Heart left ventricle (tissue), 16 donors: ENCODE data around the gene RPS2. TPM values are rescaled to one million over a fixed set of nuclear protein-coding genes. Genes with fewer than 3 reads are reported as not detected.

Experiments
- ATAC-seq, 4 donors: fragments of 200-7000 bp; cut with Tn5 transposase; one replicate each; pipeline ENCODE4 v1.9.1; 2020 to 2022; ENCODE audit warnings: moderate library complexity in 4 of 4, mild to moderate bottlenecking in 3 of 4, moderate number of reproducible peaks in 1 of 4
- DNase-seq, 5 donors: peaks; one replicate each; pipeline ENCODE4 v3.0.0-alpha.2; 2020
- H3K27ac ChIP-seq, 12 donors: fragments of 200-600 bp; sonication (generic) in 4 of 12; one replicate each; pipeline versions ENCODE4 v1.5.0 to v1.8.0; 2016 to 2022; ENCODE audit warnings: mild to moderate bottlenecking in 2 of 12
- H3K27me3 ChIP-seq, 9 donors: fragments of 200-600 bp; sonication (generic) in 2 of 9; one replicate each; pipeline versions ENCODE4 v1.5.1 to v1.8.0; 2016 to 2022; ENCODE audit warnings: mild to moderate bottlenecking in 3 of 9
- H3K36me3 ChIP-seq, 9 donors: fragments of 200-600 bp; sonication (generic) in 2 of 9; one replicate each; pipeline versions ENCODE4 v1.5.0 to v1.8.0; 2018 to 2022; ENCODE audit warnings: mild to moderate bottlenecking in 2 of 9
- H3K4me1 ChIP-seq, 12 donors: fragments of 200-600 bp; sonication (generic) in 4 of 12; one replicate each; pipeline versions ENCODE4 v1.5.0 to v1.8.0; 2016 to 2022; ENCODE audit warnings: mild to moderate bottlenecking in 3 of 12
- H3K4me3 ChIP-seq, 12 donors: fragments of 200-600 bp; sonication (generic) in 4 of 12; one replicate each; pipeline versions ENCODE4 v1.5.0 to v1.8.0; 2017 to 2022; ENCODE audit warnings: mild to moderate bottlenecking in 9 of 12, moderate library complexity in 4 of 12
- H3K9me3 ChIP-seq, 12 donors: fragments of 200-600 bp; sonication (generic) in 4 of 12; one replicate each; pipeline versions ENCODE4 v1.5.0 to v1.8.0; 2016 to 2022; ENCODE audit warnings: mild to moderate bottlenecking in 1 of 12
- POLR2A ChIP-seq, 2 donors: fragments of 450-650 bp; IDR thresholded peaks; one replicate each; pipeline ENCODE4 v1.6.1; 2017; ENCODE audit warnings: antibody characterized with exemption in 2 of 2, mild to moderate bottlenecking in 2 of 2, moderate library complexity in 2 of 2
- WGBS, 4 donors: extraction: QIAGEN DNeasy Blood & Tissue Kit in 2 of 4; methylation state at CpG; one replicate each; pipeline versions ENCODE4 v1.1.5 to v1.1.7; 2013 to 2018; 5-methylcytosine and 5-hydroxymethylcytosine counted together
- intact Hi-C, 10 donors: fragments of 100-400 bp; cut with DNase I; formaldehyde crosslinking; loops; one replicate each; pipeline versions ENCODE4 v1.11.1 to v1.14.2; 2022
- polyA plus RNA-seq, 2 donors: library from polyadenylated mRNA; stranded (reverse); fragments of 200-250 nt; gene quantifications; one replicate each; pipeline ENCODE4 v1.2.3, GENCODE V29; 2013
- total RNA-seq, 9 donors: library from RNA; depleted of rRNA in 2 of 9; stranded (reverse); fragments of >200 nt in 2 of 9; fragmentation: NEBNext Ultra II Directional in 3 of 9; extraction: Animal tissue kit (Norgen Biotek cat#: 25700) in 3 of 9; gene quantifications; one replicate each; pipeline versions ENCODE4 v1.1.0 to v1.2.4, GENCODE V29; 2016 to 2023
- TF ChIP-seq, protein P1 (sequence below), 12 donors: fragments of 200-600 bp; sonication (generic) in 4 of 12; IDR thresholded peaks; one replicate each; pipeline versions ENCODE4 v1.5.0 to v1.8.0; 2018 to 2022; ENCODE audit warnings: antibody characterized with exemption in 12 of 12, mild to moderate bottlenecking in 5 of 12
- donor health status: ischemic (EF 13 %, LVEDD 7.1; RV severe dilation, severe dysfunction).
- donor health status: healthy with polysubstance abuse.
- donor health status: DM: no; HTN: yes; CAD: no.
- donor health status: DM: no; HTN: no; CAD: no.
- donor health status: ischemic (EF 25% LVEDD 6.9; RV normal size, moderate dysfunction).
- donor health status: ischemic (EF 25% LVEDD 5.7; RV mildly dilated, moderate dysfunction).
- donor health status: healthy.
- donor health status: DM: yes; HTN: yes; CAD: no.
- donor health status: ischemic (EF 35%, LVEDD 5.7; RV mildly dilated, moderate dysfunction).
- donor health status: nonischemic (EF 11% LVEDD 7.7; RV severe dilation, severe dysfunction).
- donor health status: DM: yes; HTN: yes; CAD: no.
- donor health status: PGD.
- donor health status: ischemic (EF 29% LVEDD 5.4; RV normal size, mild dysfunction).
- donor health status: nonischemic (EF 23%, LVEDD 6.1; RV moderate dilation, normal function).

The RPS2 gene
- total and polyA plus RNA-seq, 11 donors, result 673 to 2,484 (median 1,002) TPM

DNA sequence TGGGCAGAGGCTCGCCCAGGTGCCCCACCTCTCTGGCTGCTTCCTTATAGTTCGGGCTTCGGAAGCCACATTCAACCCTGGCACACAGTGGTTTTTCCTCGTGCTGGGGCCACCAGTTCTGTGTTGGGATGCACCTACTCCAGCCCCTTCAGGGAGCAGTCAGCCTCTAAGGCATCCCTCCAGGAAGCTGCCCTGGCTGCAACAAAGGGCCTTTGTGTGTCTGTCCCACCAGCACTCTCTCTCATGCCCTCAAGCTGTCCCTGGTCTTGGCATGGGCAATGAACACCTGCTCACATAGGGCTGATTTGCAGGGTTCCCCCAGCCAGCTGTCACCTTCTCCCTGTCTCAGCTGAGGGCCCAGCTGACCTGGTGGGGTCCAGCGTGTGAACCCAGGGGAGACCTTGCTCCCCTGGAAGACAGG lies 17.4 kb upstream of the RPS2 start:
- H3K36me3 ChIP-seq, result peaks cover 3 to 38% (median 26%) of the 10 kb centered on the region in 9 donors
- ATAC-seq (no peak), DNase-seq (no peak)
- H3K27ac ChIP-seq, result no peak overlapping the region
- peaks cover 3 to 43% (median 20%) of the 10 kb centered on the region in 12 donors for H3K4me1 ChIP-seq
- no peak for TF ChIP-seq POLR2A (IDR thresholded peaks at IDR 0.05)
- TF ChIP-seq, protein P1, sequence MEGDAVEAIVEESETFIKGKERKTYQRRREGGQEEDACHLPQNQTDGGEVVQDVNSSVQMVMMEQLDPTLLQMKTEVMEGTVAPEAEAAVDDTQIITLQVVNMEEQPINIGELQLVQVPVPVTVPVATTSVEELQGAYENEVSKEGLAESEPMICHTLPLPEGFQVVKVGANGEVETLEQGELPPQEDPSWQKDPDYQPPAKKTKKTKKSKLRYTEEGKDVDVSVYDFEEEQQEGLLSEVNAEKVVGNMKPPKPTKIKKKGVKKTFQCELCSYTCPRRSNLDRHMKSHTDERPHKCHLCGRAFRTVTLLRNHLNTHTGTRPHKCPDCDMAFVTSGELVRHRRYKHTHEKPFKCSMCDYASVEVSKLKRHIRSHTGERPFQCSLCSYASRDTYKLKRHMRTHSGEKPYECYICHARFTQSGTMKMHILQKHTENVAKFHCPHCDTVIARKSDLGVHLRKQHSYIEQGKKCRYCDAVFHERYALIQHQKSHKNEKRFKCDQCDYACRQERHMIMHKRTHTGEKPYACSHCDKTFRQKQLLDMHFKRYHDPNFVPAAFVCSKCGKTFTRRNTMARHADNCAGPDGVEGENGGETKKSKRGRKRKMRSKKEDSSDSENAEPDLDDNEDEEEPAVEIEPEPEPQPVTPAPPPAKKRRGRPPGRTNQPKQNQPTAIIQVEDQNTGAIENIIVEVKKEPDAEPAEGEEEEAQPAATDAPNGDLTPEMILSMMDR (IDR thresholded peaks at IDR 0.05), result no peak
- no peaks in the 10 kb centered on the region for H3K9me3 ChIP-seq
- H3K4me3 ChIP-seq, result no peak overlapping the region
- peaks cover 7 to 57% (median 36%) of the 10 kb centered on the region in 9 donors for H3K27me3 ChIP-seq
- intact Hi-C loops, result no loop called here
- 61 to 71% (median 64%) methylated on average over 5 of the region's 5 CpGs for WGBS, 4 donors

DNA sequence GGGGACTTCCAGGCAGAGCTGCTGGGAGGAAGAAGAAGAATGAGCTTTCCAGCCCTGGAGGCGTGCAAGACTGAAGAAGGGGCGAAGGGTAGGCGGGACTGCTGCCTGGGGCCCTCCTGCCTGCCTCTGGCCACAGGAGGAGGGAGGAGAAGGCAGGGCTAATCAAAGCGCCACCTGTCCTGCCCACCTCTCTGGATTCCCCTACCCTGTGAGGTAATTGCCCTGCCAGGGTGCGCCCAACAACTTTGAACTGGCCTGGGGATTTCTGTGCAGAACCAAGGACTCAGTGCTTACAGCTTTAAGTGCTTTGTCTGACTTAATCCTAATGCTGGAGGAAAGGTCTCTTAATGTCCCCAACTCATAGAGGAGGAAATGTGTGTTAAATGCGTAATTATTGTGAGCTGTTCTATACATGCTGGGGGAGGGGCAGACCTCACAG lies 16.8 kb upstream of the RPS2 start, which contains the start of gene NOXO1:
Gene NOXO1, minus strand, starts transcription at position 72 of the 439 bp plus-strand sequence. CDS start 290 bp downstream, outside the sequence.
- Histone ChIP-seq H3K27ac (no peak within 1 kb of the TSS), H3K27me3 (peaks cover 7 to 63% (median 36%) of the 10 kb centered on the region in 9 donors), H3K4me3 (no peak within 1 kb of the TSS), H3K36me3 (peaks cover 4 to 39% (median 30%) of the 10 kb centered on the region in 9 donors), H3K9me3 (no peaks in the 10 kb centered on the region), H3K4me1 (peaks cover 3 to 43% (median 20%) of the 10 kb centered on the region in 12 donors)
- intact Hi-C loops, result no loop called here
- WGBS, 4 donors, result 38 to 51% (median 40%) methylated on average over 4 to 6 of the region's 6 CpGs
- TF ChIP-seq POLR2A (IDR thresholded peaks at IDR 0.05), result no peak
- TF ChIP-seq, protein P1 (IDR thresholded peaks at IDR 0.05), result no peak
- DNase-seq (no peak), ATAC-seq (no peak)

DNA sequence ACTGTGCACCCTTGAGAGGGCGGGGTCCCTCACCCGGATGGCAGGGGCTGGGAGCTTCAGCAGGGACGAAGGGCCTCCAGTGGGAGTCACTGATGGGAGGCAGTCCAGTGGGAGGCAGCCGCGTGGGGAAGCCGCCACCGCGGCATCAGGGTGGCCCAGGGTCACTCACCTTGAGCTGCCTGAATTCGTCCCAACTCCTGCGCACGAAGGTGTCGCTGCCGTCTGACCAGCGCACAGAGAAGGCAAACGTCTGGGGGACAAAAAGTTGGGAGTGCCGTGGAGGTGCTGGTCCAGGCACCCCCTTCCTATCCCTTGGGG lies 16.1 kb upstream of the RPS2 start:
- Histone ChIP-seq H3K4me1 (peaks cover 3 to 43% (median 20%) of the 10 kb centered on the region in 12 donors), H3K36me3 (peaks cover 4 to 39% (median 30%) of the 10 kb centered on the region in 9 donors), H3K27me3 (peaks cover 7 to 70% (median 36%) of the 10 kb centered on the region in 9 donors), H3K9me3 (no peaks in the 10 kb centered on the region), H3K4me3 (no peak overlapping the region), H3K27ac (no peak overlapping the region)
- intact Hi-C loops, result no loop called here
- DNase-seq (no peak), ATAC-seq (no peak)
- TF ChIP-seq, protein P1 (IDR thresholded peaks at IDR 0.05), result no peak
- no peak for TF ChIP-seq POLR2A (IDR thresholded peaks at IDR 0.05)
- 23 to 28% (median 23%) methylated on average over 15 to 16 of the region's 16 CpGs for WGBS, 4 donors

DNA sequence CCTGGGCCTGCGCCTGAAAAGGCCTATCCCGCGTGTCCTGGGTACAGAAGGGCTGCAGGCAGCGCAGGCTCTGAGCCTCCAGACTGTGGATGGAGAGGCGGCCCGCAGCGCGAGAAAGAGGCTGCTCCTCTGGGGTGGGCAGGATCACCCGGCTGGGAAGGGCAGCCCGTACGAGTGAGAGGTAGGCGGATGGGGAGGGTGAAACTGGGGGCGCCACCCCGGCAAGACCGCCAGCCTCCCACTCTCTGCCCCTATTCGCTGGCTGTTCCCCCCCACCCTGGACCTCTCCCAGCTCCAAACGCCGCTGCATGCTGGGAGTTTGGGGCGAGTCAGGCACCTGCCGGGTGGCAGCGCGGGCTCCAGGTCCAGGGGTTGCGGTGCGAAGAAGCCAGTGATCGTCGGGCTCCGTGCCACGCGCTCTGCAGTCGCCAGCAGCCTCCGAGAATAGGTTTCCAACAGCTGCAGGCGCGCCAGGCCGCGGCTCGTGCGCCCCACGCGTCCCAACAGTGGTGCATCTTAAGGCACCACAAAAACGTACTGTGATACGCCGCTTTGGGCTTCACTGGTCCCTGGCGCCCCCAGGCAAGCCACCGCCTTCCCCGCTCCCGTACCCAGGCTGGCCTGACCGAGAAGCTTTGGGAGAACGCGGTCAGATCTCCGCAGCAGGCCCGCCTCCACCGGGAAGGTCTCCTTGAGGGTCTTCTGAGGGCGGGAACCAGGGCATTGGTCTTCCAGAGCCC lies 15.6 kb upstream of the RPS2 start:
- Histone ChIP-seq H3K4me3 (no peak overlapping the region), H3K36me3 (peaks cover 4 to 39% (median 32%) of the 10 kb centered on the region in 9 donors), H3K27me3 (peaks cover 7 to 76% (median 36%) of the 10 kb centered on the region in 9 donors), H3K27ac (no peak overlapping the region), H3K4me1 (peaks cover 3 to 39% (median 17%) of the 10 kb centered on the region in 12 donors), H3K9me3 (no peaks in the 10 kb centered on the region)
- TF ChIP-seq POLR2A (IDR thresholded peaks at IDR 0.05), result no peak
- TF ChIP-seq, protein P1 (IDR thresholded peaks at IDR 0.05), result no peak
- DNase-seq, result peak in 1 of 5 donors; percentile 63
- intact Hi-C loops, result no loop called here
- ATAC-seq, result no peak
- 3 to 7% (median 4%) methylated on average over 17 to 53 of the region's 53 CpGs for WGBS, 4 donors
